Neural cell (in vitro differentiated cells): ENCODE data around the gene GSTO2. TPM values are rescaled to one million over a fixed set of nuclear protein-coding genes. Genes with fewer than 3 reads are reported as not detected.

Source experiments
- H2AFZ ChIP-seq: fragments of 200-600, 300-800 bp; sonication (generic), shearing (Covaris generic); 2 replicates; pipeline ENCODE4 v1.6.0; 2014; ENCODE audit warnings: low read depth, mild to moderate bottlenecking, antibody characterized with exemption, low read length, moderate library complexity
- H3F3A ChIP-seq: fragments of 200-600 bp; shearing (Covaris generic); 2 replicates; pipeline ENCODE4 v1.6.1; 2016; ENCODE audit warnings: mild to moderate bottlenecking, moderate library complexity, mixed read lengths, antibody characterized with exemption, low read length; ENCODE audit not compliant: insufficient read depth, poor library complexity, severe bottlenecking
- H3K27ac ChIP-seq: fragments of 200-600, 300-800 bp; sonication (generic), shearing (Covaris generic); 2 replicates; pipeline ENCODE4 v1.5.1; 2014; ENCODE audit warnings: mild to moderate bottlenecking, low read length, moderate library complexity
- H3K27me3 ChIP-seq: fragments of 300-800, 200-600 bp; sonication (generic), shearing (Covaris generic); 2 replicates; pipeline ENCODE4 v1.6.0; 2014; ENCODE audit warnings: mild to moderate bottlenecking, low read depth, low read length, moderate library complexity; ENCODE audit not compliant: insufficient read depth
- H3K36me3 ChIP-seq: fragments of 300-800, 200-600 bp; sonication (generic), shearing (Covaris generic); 2 replicates; pipeline ENCODE4 v1.5.1; 2014; ENCODE audit warnings: mild to moderate bottlenecking, antibody characterized with exemption, low read length, moderate library complexity; ENCODE audit not compliant: insufficient read depth
- H3K4me2 ChIP-seq: fragments of 300-800, 200-600 bp; sonication (generic), shearing (Covaris generic); 2 replicates; pipeline ENCODE4 v1.6.0; 2014; ENCODE audit warnings: mild to moderate bottlenecking, low read length
- H3K4me3 ChIP-seq: fragments of 300-800, 200-600 bp; sonication (generic), shearing (Covaris generic); 2 replicates; pipeline ENCODE4 v1.5.1; 2014; ENCODE audit warnings: mild to moderate bottlenecking, low read length, moderate library complexity
- H3K79me2 ChIP-seq: fragments of 200-600 bp; shearing (Covaris generic); replicated peaks from 2 replicates; pipeline ENCODE4 v1.6.0; 2014; ENCODE audit warnings: mild to moderate bottlenecking, low read length, moderate library complexity; ENCODE audit not compliant: insufficient read depth
- H3K9ac ChIP-seq: fragments of 300-800, 200-600 bp; sonication (generic), shearing (Covaris generic); 2 replicates; pipeline ENCODE4 v1.6.1; 2016; ENCODE audit warnings: mild to moderate bottlenecking, low read length, mixed read lengths
- H3K9me2 ChIP-seq: fragments of 200-600 bp; shearing (Covaris generic); 2 replicates; pipeline ENCODE4 v1.6.1; 2016; ENCODE audit warnings: mild to moderate bottlenecking, low read length, mixed read lengths; ENCODE audit not compliant: insufficient read depth
- H3K9me3 ChIP-seq: fragments of 200-600, 300-800 bp; sonication (generic), shearing (Covaris generic); 2 replicates; pipeline ENCODE4 v1.6.1; 2016; ENCODE audit warnings: mild to moderate bottlenecking, mixed run types, low read length, moderate library complexity, mixed read lengths
- H4K20me1 ChIP-seq: fragments of 200-600 bp; shearing (Covaris generic); 2 replicates; pipeline ENCODE4 v1.6.1; 2016; ENCODE audit warnings: mild to moderate bottlenecking, mixed run types; ENCODE audit not compliant: insufficient read depth
- EP300 ChIP-seq: fragments of 450-650 bp; conservative IDR thresholded peaks from 2 replicates; pipeline ENCODE4 v1.6.1; 2014; ENCODE audit warnings: antibody characterized with exemption, mild to moderate bottlenecking, moderate library complexity; ENCODE audit not compliant: poor library complexity, severe bottlenecking
- EZH2 ChIP-seq: fragments of 200-600, 300-800 bp; shearing (Covaris generic), sonication (generic); IDR thresholded peaks from 2 replicates; pipeline ENCODE4 v1.6.1; 2014; ENCODE audit warnings: antibody characterized with exemption, low read length, borderline replicate concordance, mild to moderate bottlenecking; ENCODE audit not compliant: insufficient read depth, poor library complexity, severe bottlenecking
- MXI1 ChIP-seq: fragments of 450-650 bp; conservative IDR thresholded peaks from 2 replicates; pipeline ENCODE4 v1.6.1; 2014; ENCODE audit warnings: antibody characterized with exemption, mild to moderate bottlenecking; ENCODE audit not compliant: poor library complexity, severe bottlenecking
- POLR2AphosphoS5 ChIP-seq: IDR thresholded peaks from 2 replicates; pipeline ENCODE4 v1.6.1; 2012
- RAD21 ChIP-seq: fragments of 450-650 bp; conservative IDR thresholded peaks from 2 replicates; pipeline ENCODE4 v1.6.1; 2014; ENCODE audit warnings: antibody characterized with exemption, mild to moderate bottlenecking, moderate library complexity
- REST ChIP-seq: IDR thresholded peaks from 2 replicates; pipeline ENCODE4 v1.6.1; 2012; ENCODE audit warnings: borderline replicate concordance
- SMC3 ChIP-seq: fragments of 450-650 bp; conservative IDR thresholded peaks from 2 replicates; pipeline ENCODE4 v1.6.1; 2014; ENCODE audit warnings: antibody characterized with exemption, mild to moderate bottlenecking, moderate library complexity; ENCODE audit not compliant: poor library complexity
- TAF1 ChIP-seq: IDR thresholded peaks from 2 replicates; pipeline ENCODE4 v1.6.1; 2012; ENCODE audit warnings: low read depth
- polyA plus RNA-seq: library from polyadenylated mRNA; depleted of rRNA; stranded (reverse); fragments of >200 nt; gene quantifications from 2 replicates; pipeline ENCODE4 v1.2.3, GENCODE V29; 2014
- TF ChIP-seq, protein P1 (sequence below): fragments of 450-650 bp; IDR thresholded peaks from 2 replicates; pipeline ENCODE4 v1.5.1; 2014; ENCODE audit warnings: antibody characterized with exemption, mild to moderate bottlenecking, moderate library complexity; ENCODE audit not compliant: poor library complexity, severe bottlenecking

The GSTO2 gene
- polyA plus RNA-seq, 1 donor from 2014 or later = 0.53 TPM

DNA sequence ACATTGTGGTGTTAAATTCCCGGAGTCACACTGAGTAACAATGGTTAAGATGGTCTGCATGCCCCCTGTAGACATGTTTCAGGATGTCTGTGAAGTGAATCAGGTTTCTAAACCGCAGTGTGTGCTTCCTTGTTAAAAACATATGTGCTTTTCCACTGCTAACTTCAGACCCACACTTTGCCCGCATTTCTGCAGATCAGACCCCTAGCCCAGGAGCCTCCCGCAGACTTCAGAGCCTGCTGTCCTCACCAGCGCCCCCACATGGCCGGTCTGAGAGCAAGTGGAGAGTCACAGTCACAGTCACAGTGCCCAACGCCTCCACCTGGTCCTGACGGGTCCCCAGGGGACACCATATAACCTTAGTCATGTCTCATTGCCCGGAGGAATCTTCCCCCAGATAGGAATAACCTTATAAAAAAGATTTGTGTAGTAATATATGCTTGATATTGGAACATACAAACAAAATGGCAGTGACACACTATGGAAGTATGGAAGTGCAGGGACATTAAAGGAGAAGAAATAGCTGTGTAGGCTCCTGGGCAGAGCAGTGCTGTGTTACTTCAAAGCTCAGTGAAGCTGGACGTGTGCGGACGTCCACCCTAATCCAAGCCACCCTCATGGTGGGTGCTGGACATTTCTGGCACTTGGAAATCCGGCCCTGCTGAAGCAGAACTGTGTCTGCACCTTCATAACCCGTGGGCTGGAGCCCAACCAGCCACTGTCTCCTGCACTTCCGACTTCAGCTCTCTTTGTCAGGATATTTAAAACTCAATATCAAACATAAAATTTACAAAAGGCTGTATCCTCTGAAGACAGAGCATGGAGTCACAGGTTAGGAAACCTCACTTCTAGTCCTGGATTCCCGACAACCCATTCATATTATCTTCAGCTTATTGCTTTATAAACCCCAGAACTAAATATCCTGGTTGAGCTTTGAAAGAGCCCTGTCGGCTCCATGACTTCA is 29.0 kb downstream of the GSTO2 start:
- Histone ChIP-seq H3F3A (no peaks in the 10 kb centered on the region), H3K4me3 (no peak overlapping the region), H3K4me2 (no peak overlapping the region), H3K79me2 (no peaks in the 10 kb centered on the region), H3K9me3 (peaks cover 2% of the 10 kb centered on the region), H2AFZ (no peak overlapping the region), H3K9ac (no peak overlapping the region), H3K9me2 (no peaks in the 10 kb centered on the region), H3K27ac (no peak overlapping the region), H4K20me1 (no peaks in the 10 kb centered on the region), H3K27me3 (no peaks in the 10 kb centered on the region), H3K36me3 (no peaks in the 10 kb centered on the region)
- TF ChIP-seq RAD21 (no peak), MXI1 (no peak), TAF1 (no peak), EP300 (no peak), REST (no peak), POLR2AphosphoS5 (no peak), EZH2 (no peak), SMC3 (no peak)
- TF ChIP-seq, protein P1, sequence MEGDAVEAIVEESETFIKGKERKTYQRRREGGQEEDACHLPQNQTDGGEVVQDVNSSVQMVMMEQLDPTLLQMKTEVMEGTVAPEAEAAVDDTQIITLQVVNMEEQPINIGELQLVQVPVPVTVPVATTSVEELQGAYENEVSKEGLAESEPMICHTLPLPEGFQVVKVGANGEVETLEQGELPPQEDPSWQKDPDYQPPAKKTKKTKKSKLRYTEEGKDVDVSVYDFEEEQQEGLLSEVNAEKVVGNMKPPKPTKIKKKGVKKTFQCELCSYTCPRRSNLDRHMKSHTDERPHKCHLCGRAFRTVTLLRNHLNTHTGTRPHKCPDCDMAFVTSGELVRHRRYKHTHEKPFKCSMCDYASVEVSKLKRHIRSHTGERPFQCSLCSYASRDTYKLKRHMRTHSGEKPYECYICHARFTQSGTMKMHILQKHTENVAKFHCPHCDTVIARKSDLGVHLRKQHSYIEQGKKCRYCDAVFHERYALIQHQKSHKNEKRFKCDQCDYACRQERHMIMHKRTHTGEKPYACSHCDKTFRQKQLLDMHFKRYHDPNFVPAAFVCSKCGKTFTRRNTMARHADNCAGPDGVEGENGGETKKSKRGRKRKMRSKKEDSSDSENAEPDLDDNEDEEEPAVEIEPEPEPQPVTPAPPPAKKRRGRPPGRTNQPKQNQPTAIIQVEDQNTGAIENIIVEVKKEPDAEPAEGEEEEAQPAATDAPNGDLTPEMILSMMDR = no peak

DNA sequence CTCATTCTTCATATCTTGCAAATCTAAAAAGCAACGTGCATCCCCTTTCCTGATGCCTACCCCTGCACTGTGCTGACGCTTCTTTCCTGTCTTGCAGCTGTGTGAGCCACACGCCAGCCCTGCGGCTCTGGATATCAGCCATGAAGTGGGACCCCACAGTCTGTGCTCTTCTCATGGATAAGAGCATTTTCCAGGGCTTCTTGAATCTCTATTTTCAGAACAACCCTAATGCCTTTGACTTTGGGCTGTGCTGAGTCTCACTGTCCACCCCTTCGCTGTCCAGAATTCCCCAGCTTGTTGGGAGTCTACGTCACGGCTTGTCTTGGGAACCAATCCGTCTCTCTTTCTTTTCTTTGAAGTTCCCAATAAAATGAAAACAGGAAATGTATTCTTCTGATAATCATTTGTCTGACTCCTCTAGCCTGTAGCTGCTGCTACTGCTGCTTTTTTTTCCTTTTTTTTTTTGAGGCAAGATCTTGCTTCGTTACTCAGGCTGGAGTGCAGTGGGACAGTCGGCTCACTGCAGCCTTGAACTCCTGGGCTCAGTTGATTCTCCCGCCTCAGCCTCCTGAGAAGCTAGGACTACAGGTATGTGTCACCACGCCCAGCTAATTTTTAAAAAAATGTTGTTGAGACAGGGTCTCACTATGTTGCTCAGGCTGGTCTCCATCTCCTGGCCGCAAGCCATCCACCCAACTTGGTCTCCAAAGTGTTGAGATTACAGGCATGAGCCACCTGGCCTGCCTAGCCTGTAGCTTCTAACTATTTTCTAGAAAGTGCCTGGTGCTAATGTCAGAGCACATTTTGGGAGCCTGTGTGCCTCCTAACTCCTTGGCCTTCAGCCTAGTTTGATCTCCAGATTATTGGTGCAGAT is 30.3 kb downstream of the GSTO2 start:
- no peaks in the 10 kb centered on the region for H3K36me3 ChIP-seq
- H3K79me2 ChIP-seq = no peaks in the 10 kb centered on the region
- no peak overlapping the region for H2AFZ ChIP-seq
- no peaks in the 10 kb centered on the region for H3K9me2 ChIP-seq
- no peaks in the 10 kb centered on the region for H3F3A ChIP-seq
- H4K20me1 ChIP-seq = no peaks in the 10 kb centered on the region
- no peaks in the 10 kb centered on the region for H3K27me3 ChIP-seq
- H3K9me3 ChIP-seq = peaks cover 2% of the 10 kb centered on the region
- no peak overlapping the region for H3K4me2 ChIP-seq
- H3K9ac ChIP-seq = no peak overlapping the region
- no peak for TF ChIP-seq MXI1
- no peak for TF ChIP-seq EZH2
- TF ChIP-seq EP300 = no peak
- no peak for TF ChIP-seq POLR2AphosphoS5
- TF ChIP-seq REST = no peak
- TF ChIP-seq SMC3 = no peak
- no peak for TF ChIP-seq RAD21
- TF ChIP-seq, protein P1 = no peak
- no peak for TF ChIP-seq TAF1
- no peak overlapping the region for H3K27ac ChIP-seq
- H3K4me3 ChIP-seq = no peak overlapping the region
